Stimulated activated CD8-positive, alpha-beta memory T cell treated with anti-CD3 and anti-CD28 coated beads, Interleukin-4, amount 100 ng/mL, for 48 hours (primary cell): ENCODE data around the gene TRPM5.

Source experiments
- DNase-seq: peaks from one replicate; pipeline ENCODE4 v3.0.0-alpha.2; 2020

TRPM5 gene

DNA sequence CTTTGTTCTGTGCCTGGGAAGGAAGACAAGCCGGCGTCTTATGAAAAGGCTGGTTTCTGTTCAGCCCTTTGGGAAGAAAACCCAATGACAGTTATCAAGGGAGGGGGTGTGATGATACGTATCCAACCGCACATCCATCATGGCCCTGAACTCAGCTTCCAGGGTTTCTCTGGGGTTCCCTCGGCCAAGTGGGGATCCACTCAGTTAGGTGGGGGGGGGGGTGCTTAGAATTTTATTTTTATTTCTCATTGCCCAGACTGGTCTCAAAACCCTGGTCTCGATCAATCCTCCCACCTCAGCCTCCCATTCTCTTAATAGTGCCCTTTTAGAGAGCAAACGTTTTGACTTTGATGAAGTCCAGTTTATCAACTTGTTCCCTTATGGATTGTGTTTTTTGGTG is 26.2 kb upstream of the TRPM5 start:
- no peak for DNase-seq

DNA sequence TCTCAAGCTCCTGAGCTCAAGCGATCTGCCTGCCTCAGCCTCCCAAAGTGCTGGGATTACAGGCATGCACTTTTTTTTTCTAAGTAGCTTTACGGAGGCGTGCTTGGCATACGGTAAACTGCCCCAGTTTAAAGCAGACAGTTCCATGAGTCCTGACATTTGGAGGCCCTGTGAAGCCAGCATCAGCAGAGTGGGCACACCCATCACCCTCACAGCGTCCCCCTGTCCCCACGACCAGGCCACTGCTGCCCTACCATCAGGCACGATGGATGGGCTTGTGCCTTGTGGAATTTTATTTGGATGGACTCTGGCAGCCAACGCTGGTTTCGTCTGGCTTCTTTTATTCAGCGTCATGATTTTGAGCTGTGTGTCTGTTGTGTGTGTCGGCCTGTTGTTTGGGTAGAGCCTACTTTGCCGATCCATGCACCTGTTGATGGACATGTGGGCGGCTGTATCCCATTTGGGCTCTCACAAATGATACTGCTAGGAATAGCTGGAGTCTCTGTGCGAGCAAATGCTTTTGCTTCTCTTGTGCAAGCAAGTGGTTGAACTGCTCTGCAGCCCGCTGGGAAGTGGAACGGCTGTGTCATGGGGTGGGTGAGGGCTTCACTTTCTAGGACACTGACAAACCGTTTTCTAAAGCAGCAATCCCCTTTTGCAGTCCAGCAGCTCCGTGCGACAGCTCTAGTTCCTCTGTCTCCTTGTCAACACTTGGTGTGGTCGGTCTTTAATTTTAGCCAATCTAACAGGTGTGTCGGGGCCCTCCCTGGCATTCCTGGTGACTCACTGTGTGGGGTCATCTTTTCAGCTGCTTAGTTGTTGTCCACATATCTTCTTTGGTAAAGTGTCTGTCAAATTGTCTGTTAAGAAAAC is 24.3 kb upstream of the TRPM5 start:
- no peak for DNase-seq

DNA sequence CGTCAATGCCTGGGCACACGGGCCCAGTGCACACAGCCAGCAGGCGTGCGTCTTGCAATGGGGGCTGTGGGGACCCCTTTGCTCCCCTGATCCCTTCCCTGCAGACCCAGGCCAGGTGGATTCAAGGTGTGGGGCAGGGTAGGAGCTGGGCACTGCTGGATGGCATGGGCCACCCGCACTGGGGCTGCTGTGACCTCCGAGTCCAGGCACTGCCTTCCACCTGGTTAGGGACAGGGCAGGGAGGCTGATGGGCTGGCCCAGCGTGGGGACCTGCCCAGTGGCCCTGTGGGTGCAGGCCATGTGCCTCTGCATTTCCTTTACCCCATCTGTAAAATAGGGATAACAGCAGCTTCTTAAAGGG is 23.4 kb upstream of the TRPM5 start:
- DNase-seq: no peak

DNA sequence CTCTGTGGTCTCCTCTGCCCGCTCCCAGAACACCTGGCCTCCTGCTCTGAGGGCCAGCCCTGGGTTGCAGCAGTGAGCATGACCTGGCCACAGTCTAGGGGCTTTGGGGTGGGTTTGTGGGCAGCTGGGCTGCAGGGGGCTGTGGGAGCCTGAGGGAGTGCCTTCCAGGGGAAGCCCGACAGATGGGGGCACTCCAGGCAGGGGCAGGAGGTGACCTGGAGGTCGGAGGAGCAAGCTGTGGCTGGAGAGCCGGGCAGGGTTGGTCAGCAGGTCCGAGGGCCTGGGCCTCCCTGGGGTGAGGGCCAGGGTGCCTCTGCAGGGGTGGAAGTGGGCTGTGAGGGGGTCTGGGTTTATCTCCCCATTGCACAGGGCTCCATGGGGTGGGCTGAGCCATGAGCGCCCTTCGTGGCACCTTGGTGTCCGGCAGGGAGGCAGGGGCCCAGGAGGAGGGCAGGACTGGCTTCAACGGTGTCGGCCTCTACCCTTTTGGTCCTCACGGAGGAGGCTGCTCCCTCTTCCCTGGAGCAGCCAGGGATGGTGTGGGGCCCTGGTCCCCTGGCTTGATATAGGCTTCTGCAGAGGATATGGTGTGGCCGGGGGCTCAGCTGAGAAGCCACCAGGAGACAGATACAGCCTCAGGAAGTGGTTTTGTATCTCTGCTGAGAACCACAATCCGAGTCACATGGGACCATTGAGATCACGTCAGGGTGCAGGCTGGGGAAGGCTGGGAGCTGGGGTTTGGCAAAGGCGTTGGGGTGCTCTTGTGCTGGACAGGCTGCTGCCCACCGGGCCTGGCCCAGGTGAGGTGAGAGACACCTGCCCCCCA is 22.8 kb upstream of the TRPM5 start:
- DNase-seq: peak; percentile 58

DNA sequence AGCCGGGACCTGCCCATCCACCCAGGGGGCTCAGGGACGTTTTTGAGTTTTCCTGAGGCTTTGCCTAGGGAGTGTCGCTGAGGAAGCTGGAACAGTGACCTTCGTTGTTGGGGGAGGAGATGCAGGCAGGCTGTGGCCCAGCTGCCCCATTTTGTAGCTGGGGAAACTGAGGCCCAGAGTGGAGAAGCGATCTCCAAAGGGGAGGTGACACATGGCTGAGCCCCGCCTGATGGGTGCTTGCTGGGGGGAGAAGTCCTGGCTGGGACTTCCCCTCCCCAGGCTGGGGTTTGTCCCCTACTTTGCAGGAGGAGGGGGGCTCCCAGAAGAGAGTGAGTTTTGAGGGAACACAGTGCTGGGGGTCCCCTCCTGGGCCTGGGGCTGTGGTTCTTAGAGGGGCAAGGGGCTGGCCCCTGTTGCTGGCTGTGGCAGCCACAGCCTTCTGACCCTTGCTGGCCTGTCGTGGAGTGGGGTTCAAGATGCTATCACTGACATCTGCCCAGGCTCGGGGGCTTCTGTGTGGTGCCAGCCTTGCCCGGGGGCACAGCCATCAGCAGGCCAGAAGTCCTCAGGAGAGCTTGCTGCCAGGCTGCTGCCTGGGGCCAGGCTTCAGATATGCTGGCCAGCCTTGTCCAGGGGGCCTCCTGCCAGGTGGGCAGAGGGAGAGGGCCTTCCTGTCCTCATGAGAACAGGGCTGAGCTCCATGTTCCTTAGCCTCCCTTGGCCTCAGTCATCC is 21.9 kb upstream of the TRPM5 start:
- DNase-seq: no peak

DNA sequence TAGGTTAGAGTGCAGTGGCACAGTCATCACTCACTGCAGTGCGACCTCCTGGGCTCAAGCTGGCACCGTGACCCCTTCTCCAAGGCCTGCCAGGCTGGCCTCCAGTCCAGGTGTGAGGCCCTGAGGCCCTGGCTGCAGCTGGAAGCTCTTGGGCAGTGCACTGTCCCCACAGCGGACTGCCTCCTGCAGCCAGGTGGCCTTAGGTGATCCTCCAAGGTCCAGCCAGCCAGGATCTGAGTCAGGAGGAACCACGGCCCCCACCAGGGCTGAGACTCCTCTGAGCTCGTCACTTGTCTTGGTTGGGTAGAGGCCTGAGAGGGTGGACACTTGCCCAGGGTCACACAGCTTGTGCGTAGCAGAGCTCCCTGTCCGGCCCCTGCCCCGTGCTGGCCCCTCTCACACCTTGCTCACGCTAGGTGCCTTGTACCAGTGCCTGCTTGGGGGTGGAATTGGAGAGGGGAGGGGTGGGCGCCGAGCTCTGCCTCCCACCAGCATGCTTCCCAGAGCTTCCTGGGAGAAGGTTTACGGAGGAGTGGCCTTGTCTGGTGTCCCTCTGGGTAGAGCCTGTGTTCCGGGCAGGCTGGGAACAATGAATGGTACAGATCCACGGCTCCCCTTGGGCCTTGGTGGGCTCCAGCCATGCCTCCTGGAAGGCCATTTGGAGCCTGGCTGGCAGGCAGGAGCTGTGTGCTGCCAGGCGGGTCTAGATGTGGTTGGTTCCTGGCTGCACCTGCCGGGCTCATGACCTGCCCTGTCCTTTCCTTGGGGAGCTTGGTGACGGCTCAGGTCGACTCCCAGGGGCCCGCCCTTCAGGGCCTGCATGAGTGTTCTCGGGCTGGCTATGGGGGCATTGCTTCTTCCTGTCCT is 21.1 kb upstream of the TRPM5 start:
- DNase-seq: peak; percentile 18

DNA sequence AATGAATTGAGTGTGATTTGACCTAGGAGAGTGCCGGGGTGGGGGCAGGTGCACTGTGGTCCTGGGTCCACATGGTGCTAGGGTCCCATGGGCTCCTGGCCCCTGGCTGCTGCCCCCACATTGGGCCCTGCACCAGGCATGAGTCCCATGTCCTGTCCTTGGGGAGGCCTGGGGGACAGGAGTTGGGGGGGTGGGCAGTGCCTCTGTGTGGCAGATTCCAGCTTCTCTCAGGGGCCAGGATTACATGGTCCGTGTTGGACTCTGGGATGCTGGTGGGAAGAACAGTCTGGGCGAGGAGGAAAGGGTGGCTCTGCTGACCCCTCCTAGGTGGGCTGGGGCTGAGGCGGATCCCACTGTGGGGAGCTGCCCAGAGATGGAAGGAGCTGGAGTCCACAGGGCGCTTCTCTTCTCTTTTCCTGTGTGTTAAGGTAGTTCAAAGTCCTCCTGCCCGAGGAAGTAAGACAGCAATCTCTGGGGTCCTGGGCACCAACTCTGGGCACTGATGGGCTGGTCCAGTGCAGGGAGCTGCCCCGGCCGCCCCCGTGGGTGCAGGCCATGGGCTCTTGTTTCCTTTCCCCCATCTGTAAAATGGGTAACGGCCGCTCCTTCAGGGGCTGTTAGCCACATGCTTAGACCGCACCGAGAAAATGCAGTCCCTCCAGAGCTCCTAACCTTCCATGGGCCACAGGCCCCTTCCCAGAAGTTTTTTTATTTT is 20.3 kb upstream of the TRPM5 start:
- DNase-seq: peak; percentile 19

DNA sequence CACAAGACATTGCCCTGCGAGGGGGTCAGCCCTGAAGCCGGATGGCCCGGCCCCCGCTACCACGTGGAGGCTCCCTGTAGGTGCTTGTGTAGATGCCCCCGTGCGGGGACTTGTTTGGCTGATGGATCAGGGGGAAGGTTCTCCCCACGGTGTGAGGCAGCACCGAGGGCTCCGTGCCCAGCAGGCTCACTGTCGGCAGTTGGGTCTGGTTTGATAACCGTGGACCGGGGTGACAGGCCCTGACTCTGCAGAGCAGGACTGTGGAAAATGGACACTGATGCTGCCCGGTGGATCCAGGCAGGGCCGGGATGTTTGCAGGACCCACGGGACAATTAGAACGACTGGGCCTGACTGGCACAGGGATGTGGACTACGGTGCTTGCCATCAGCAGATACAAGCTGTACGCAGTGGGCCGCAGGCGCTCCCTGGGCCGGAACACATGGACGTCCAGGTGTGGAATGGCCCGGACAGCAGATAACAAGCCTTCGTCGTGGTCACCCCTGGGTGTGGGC is 19.5 kb upstream of the TRPM5 start:
- DNase-seq: no peak

DNA sequence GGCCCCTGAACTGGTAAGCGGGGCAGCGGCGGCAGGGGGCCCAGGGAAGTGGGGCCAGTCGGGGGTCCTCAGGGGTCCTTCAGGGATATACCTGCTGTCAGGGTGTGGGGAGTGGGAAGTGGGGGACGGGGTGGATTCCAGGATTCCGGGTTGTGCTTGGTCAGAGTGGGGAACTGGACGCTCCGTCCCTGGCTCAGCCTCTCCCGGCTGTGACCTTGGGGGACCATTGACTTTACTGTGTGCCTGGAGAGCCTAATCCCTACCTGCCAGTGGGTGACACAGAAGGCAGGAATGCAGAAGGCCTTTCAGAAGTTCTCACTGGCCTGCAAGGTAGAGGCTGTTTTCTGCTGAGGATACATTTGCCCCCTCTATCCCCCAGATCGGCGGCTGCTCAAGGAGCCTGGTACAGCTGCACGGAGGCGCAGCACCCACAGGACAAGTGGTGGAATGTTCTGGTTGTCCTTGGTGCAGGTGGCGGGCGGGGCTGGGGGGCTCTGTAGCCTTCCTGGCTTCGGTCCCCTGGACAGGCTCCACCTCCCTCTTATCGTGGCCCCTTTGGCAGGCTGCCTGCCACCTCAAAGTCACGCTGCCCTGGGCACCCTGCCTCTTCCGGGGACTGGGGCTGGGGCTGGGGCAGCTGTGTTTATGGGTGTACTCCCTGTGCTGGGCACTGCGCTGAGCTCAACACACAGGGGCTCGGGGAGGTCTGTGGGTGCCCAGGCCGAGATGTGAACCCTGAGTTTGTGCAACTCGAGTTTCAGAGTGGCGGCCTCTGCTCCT is 18.9 kb upstream of the TRPM5 start:
- DNase-seq: no peak

DNA sequence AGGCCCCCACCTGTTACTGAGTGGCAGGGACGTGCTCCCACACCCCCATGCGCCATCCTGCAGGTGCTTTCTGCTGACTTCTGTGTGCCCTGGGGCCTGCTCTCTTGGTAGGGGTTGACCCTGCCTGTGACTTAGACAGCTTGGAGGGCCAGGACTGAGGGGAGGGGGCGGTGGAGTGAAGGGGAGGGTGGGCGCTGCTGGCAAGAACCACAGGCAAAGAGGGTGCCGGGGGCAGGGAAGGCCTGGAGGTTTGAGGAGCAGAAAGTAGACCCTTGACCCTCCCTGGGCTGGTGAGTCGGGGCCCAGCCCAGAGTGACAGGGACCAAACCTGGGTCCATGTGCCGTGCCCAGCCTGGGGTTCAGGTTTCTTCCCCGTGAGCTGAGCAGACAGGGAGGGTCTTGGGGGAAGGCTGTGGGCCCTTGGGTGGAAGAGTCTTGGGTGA is 18.2 kb upstream of the TRPM5 start:
- DNase-seq: no peak

DNA sequence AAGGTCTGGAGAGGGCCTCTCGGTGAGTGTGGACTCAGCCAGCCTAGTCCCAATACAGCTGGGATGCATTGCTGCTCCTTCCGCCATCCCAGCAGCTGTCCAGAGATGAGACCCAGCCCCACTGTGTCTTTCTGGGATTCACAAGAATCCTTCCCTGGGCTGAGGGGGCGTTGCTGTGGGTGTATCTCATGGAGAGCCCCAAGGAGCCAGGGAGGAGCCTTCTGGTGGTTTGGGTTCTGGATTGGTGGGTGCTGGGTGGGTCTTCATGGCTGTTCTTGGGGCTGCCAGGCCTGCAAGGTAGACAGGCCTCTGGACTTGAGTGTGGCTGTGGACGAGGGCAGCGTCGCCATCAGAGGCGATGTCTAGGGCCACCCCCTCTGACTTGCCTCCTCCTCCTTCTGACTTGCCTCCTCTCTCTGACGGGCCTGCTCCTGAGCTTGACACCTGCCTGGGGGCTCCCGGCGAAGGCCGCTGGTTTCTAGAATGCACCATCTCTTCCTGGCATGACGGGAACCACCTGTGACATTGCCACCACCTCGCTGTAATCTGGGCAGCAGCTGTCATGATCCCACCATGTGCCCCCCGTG is 17.7 kb upstream of the TRPM5 start:
- DNase-seq: no peak

DNA sequence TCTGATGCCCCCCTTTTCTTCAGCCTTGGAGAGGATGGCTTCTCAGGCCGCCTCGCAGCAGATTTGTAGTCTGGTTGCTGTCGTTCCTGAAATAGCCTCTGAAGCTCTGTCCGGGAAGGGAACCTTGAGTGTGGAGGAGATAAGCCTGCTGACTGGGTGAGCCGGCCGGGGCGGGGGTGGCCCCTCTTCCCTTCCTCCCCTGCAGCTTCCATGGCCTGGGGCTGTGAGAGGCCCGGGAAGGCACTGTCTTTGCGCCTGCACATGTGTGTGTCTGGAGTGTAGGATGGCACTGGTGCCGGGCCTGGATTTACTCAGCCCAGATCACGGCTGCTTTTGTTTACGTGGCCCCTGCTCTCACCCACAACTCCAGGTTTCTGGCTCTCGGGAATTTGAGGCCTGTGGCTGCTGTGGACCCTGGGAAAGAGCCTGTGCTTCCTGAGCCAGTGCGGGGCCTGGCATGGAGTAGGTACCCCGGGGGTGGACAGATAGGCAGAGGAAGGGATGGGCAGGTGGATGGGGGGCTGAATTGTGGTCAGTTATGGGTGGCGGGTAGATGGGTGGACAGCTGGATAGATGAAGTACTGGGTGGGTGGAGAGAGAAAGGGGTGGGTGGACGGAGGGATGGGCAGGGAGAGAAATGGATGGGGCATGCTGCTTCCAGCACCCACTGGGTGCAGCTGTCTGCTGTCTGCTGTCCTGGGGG is 17.1 kb upstream of the TRPM5 start:
- no peak for DNase-seq

DNA sequence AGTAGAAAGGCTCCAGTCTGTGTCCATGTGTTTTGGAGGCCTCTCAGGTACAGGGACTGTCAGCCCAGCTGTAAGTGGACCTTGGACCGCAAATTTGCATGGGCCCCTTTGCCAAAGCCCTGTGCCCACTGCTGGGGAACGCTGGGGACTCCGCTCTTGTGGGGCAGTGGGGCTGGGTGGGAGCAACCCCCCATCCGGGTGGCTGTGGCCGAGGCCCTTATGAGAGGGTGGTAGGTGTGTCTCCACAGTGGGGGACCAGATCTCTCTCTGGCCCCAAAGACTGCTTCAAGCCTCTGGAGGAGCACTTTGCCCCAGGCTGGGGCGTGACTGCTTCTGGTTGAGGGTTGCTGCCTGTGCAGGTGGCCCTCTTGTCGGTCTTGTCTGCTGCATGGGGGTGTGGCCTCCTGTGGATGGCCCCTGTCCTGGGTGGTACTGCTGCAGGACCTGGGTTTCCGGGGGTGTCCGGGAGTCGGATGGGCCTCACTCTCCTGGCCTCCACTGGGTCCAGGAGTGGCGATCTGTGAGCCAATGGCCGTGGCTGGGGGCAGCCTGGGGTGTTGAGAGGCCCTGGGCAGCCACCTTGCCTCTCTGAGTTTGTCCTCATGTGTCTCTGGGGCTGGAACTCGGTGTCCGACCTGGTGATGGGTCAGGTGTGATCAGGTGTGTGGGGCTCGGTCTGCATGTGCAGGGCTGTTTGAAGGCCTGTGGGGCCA is 16.4 kb upstream of the TRPM5 start:
- DNase-seq: no peak

DNA sequence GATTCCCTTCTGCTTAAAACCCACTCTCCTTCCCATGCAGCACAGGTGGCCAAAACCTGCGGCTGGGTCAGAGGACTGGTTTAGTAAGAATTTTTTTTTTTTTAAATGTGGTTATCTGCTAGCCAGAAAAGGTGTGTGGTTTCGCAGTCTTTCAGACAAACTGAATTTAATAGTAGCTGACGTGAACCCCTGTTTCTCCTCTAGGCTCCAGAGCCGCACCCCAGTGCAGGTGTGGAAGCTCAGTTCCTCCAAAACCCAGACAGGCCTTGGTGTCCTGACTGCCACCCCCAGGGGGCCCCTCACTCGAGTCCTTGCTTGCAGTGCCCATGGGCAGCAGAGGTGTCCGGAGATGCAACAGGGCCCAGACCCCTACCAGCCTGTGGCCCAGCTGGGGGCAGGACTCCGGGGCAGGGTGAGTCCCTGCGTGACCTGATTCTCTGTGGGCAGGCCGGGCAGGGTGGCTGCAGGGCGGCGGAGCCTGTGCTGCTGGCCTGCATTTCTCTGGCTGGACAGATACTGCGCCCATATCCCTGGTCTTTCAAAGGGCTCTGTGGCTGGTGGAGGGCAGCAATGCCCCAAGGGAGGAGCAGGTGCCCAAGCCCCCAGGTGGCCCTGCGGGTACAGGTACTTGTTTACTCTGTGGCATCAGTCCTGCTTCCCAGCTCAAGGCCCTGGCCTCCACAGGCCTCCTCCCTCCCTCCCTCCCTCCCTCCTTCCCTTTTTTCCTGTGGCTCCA is 15.7 kb upstream of the TRPM5 start:
- no peak for DNase-seq

DNA sequence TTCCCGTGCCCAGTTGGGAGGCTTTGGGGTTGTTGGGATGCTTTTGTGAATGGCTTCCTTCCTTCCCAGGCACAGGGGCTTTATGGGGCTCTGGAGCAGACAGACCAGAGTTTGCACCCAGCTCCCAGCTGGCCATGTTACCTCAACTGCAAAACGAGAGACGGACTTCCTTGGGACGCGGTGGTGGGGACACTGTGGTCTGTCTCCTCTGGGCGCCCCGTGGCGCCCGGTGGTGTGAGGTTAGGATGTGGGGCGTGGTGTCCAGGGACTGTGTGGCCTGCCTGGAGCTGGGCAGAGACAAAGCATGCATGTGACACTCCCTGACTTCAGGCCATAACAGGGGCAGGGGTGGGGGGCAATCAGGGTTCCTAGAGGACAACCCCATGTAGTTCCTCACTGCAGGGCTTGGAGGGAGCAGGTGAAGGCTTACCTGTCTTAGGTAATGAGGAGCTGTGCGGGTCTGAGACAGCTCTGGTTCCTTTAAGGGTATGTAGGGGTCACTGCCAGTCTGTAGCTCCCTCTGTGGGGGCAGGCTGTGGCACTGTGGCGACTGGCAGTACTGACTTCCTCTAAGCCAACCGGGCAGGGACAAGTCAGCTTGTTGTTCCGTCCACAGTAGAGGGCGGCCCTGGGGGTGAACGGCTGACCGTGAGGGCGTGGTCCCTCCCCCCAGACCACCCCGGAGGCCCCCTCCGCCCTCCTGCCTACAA is 14.9 kb upstream of the TRPM5 start:
- no peak for DNase-seq

DNA sequence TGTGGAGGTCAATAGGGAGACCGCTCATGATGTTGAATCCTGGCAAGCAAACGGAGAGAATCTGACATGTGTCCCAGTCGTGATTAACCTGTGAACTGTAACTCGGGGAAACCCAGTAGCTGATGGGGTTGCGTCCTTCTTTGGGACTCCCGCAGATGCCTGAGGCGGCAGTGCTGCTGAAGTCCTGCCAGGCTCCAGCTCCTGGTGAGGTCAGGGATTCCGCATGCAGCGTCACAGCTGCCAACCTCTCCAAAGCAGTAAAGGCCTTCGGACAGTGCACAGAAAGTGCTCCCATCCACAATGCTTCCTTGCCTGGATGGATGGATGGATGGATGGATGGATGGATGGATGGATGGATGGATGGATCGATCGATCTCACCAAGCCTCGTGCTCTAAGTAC is 14.0 kb upstream of the TRPM5 start:
- DNase-seq: no peak

DNA sequence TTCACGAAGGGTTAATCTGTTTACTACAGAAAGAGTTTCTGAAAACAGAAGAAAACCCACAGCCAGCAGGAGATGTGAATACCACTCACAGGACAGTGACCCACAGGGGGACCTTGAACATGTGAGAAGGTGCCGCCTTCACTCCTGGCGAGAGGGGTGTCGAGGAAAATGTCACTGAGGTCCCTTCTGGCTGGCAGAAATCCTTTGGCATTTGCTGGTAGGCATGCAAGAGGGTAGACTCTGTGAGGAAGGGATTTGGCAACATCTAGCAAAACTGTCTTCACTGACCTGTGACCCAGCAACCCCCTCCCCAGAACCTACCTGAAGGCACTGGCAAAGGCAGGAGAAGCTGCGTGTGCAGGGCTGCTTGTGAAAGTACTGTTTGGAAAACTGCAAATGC is 9.1 kb upstream of the TRPM5 start:
- no peak for DNase-seq
